Endothelial cell (in vitro differentiated cells): ENCODE data around the gene CARMIL1. TPM values are rescaled to one million over a fixed set of nuclear protein-coding genes. Genes with fewer than 3 reads are reported as not detected.

Experiments
- DNase-seq: peaks from one replicate; pipeline ENCODE4 v3.0.0; 2021; ENCODE audit warnings: low spot score
- H3K27ac Mint-ChIP-seq: one replicate; pipeline ENCODE4 v1.8.0; 2021; ENCODE audit warnings: mixed read lengths, inconsistent platforms; ENCODE audit not compliant: unreplicated experiment
- H3K27me3 Mint-ChIP-seq: one replicate; pipeline ENCODE4 v1.8.0; 2021; ENCODE audit warnings: mild to moderate bottlenecking, moderate library complexity, mixed read lengths, inconsistent platforms; ENCODE audit not compliant: unreplicated experiment
- H3K36me3 Mint-ChIP-seq: one replicate; pipeline ENCODE4 v1.8.0; 2021; ENCODE audit warnings: mild to moderate bottlenecking, low read depth, mixed read lengths, inconsistent platforms; ENCODE audit not compliant: unreplicated experiment
- H3K4me1 Mint-ChIP-seq: one replicate; pipeline ENCODE4 v1.8.0; 2021; ENCODE audit warnings: mild to moderate bottlenecking, mixed read lengths, inconsistent platforms; ENCODE audit not compliant: unreplicated experiment
- H3K4me3 Mint-ChIP-seq: one replicate; pipeline ENCODE4 v1.8.0; 2021; ENCODE audit warnings: mild to moderate bottlenecking, mixed read lengths, inconsistent platforms; ENCODE audit not compliant: unreplicated experiment
- H3K9me3 Mint-ChIP-seq: one replicate; pipeline ENCODE4 v1.8.0; 2021; ENCODE audit warnings: mixed read lengths, inconsistent platforms; ENCODE audit not compliant: unreplicated experiment
- CTCF ChIP-seq: fragments of 200-600 bp; sonication (generic); IDR thresholded peaks from one replicate; pipeline ENCODE4 v1.5.0; 2021; ENCODE audit warnings: antibody characterized with exemption; ENCODE audit not compliant: unreplicated experiment
- total RNA-seq: library from RNA; stranded (reverse); fragmentation: NEBNext Ultra II Directional; extraction: Animal tissue kit (Norgen Biotek cat#: 25700); gene quantifications from one replicate; pipeline ENCODE4 v1.2.1, GENCODE V29; 2021; ENCODE audit not compliant: unreplicated experiment

The CARMIL1 gene
- total RNA-seq, 1 donor from 2014 or later: 32.5 TPM

- H3K27ac Mint-ChIP-seq: no peak overlapping the region
Observed at GRCh38 chr6:25534942-25535631, 255.9 kb downstream of the CARMIL1 start.

GRCh38 chr6:25535632-25536225, 256.6 kb downstream of the CARMIL1 start:
- TF ChIP-seq CTCF: no peak
- Mint-ChIP-seq H3K27me3 (peaks cover 3% of the 10 kb centered on the region), H3K27ac (no peak overlapping the region), H3K4me3 (no peak overlapping the region), H3K9me3 (no peaks in the 10 kb centered on the region), H3K4me1 (peaks cover 7% of the 10 kb centered on the region), H3K36me3 (peaks cover 15% of the 10 kb centered on the region)
- DNase-seq: no peak

More at GRCh38 chr6:25534942-25535631, 255.9 kb downstream of the CARMIL1 start:
- Mint-ChIP-seq H3K4me3 (no peak overlapping the region), H3K4me1 (peaks cover 7% of the 10 kb centered on the region), H3K9me3 (no peaks in the 10 kb centered on the region), H3K36me3 (peaks cover 10% of the 10 kb centered on the region), H3K27me3 (peaks cover 3% of the 10 kb centered on the region)
- no peak for TF ChIP-seq CTCF
- no peak for DNase-seq

- H3K4me1 Mint-ChIP-seq: peaks cover 7% of the 10 kb centered on the region
Observed at GRCh38 chr6:25536781-25537180, 257.6 kb downstream of the CARMIL1 start.

GRCh38 chr6:25537349-25538018, 258.3 kb downstream of the CARMIL1 start:
- Mint-ChIP-seq H3K4me3 (no peak overlapping the region), H3K27me3 (peaks cover 3% of the 10 kb centered on the region), H3K36me3 (peaks cover 21% of the 10 kb centered on the region), H3K9me3 (no peaks in the 10 kb centered on the region), H3K4me1 (peaks cover 10% of the 10 kb centered on the region), H3K27ac (no peak overlapping the region)
- no peak for TF ChIP-seq CTCF
- DNase-seq: no peak

More at GRCh38 chr6:25536781-25537180, 257.6 kb downstream of the CARMIL1 start:
- H3K36me3 Mint-ChIP-seq: peaks cover 18% of the 10 kb centered on the region
- peaks cover 3% of the 10 kb centered on the region for H3K27me3 Mint-ChIP-seq
- H3K27ac Mint-ChIP-seq: no peak overlapping the region
- no peak for DNase-seq
- no peak for TF ChIP-seq CTCF
- no peak overlapping the region for H3K4me3 Mint-ChIP-seq
- no peaks in the 10 kb centered on the region for H3K9me3 Mint-ChIP-seq

- no peak for DNase-seq
- H3K27ac Mint-ChIP-seq: no peak overlapping the region
- peaks cover 16% of the 10 kb centered on the region for H3K4me1 Mint-ChIP-seq
- TF ChIP-seq CTCF: no peak
- H3K9me3 Mint-ChIP-seq: no peaks in the 10 kb centered on the region
- H3K36me3 Mint-ChIP-seq: peaks cover 15% of the 10 kb centered on the region
- peaks cover 3% of the 10 kb centered on the region for H3K27me3 Mint-ChIP-seq
- no peak overlapping the region for H3K4me3 Mint-ChIP-seq
Observed at GRCh38 chr6:25541228-25541627, 262.1 kb downstream of the CARMIL1 start.
